Neuronal stem cell (in vitro differentiated cells): Measurements from ENCODE around the gene DPAGT1.
"Not testable (repeated sequence)": the region's sequence is repeated elsewhere in the genome, so short reads cannot be mapped to it uniquely, and the experiment has no call there.

ENCODE experiments used
- DNase-seq: peaks from one replicate; pipeline ENCODE4 v3.0.0-alpha.2; 2013; ENCODE audit warnings: low spot score
- H2AFZ ChIP-seq: one replicate; pipeline ENCODE4 v1.6.1; 2013; ENCODE audit warnings: mild to moderate bottlenecking, low read length, inconsistent platforms
- H2AK5ac ChIP-seq: 2 replicates; pipeline ENCODE4 v1.6.1; 2013; ENCODE audit warnings: low read depth, mild to moderate bottlenecking, inconsistent platforms, low read length, moderate library complexity, mixed read lengths
- H2BK120ac ChIP-seq: 2 replicates; pipeline ENCODE4 v1.6.1; 2013; ENCODE audit warnings: low read depth, mild to moderate bottlenecking, inconsistent platforms, low read length, moderate library complexity, mixed read lengths
- H2BK12ac ChIP-seq: one replicate; pipeline ENCODE4 v1.6.1; 2013; ENCODE audit warnings: low read length, inconsistent platforms
- H2BK15ac ChIP-seq: 2 replicates; pipeline ENCODE4 v1.6.1; 2013; ENCODE audit warnings: mild to moderate bottlenecking, low read length, inconsistent platforms, mixed read lengths
- H2BK5ac ChIP-seq: one replicate; pipeline ENCODE4 v1.6.1; 2013; ENCODE audit warnings: inconsistent platforms, mild to moderate bottlenecking, low read length, moderate library complexity
- H3K14ac ChIP-seq: one replicate; pipeline ENCODE4 v1.6.1; 2013; ENCODE audit warnings: low read length, inconsistent platforms
- H3K18ac ChIP-seq: 2 replicates; pipeline ENCODE4 v1.6.1; 2013; ENCODE audit warnings: low read length, inconsistent platforms
- H3K23ac ChIP-seq: 2 replicates; pipeline ENCODE4 v1.6.1; 2013; ENCODE audit warnings: low read depth, mild to moderate bottlenecking, mixed read lengths, low read length, inconsistent platforms; ENCODE audit not compliant: poor library complexity
- H3K27ac ChIP-seq: replicated peaks from 3 replicates; pipeline ENCODE4 v1.5.1; 2013; ENCODE audit warnings: low read length, inconsistent platforms
- H3K27me3 ChIP-seq, 3 experiments: 2 replicates each; pipeline ENCODE4 v1.6.1; 2013; ENCODE audit warnings: low read length in 3 of 3, mild to moderate bottlenecking in 2 of 3, inconsistent platforms in 1 of 3, low read depth in 1 of 3, mixed read lengths in 1 of 3, moderate library complexity in 1 of 3; ENCODE audit not compliant: control insufficient read depth in 3 of 3, insufficient read depth in 3 of 3
- H3K36me3 ChIP-seq, 2 donors: replicated peaks in 1 of 2; 2 replicates each; pipeline ENCODE4 v1.6.1; 2013; ENCODE audit warnings: low read length in 2 of 2; ENCODE audit not compliant: control insufficient read depth in 2 of 2, insufficient read depth in 2 of 2
- H3K4ac ChIP-seq: 2 replicates; pipeline ENCODE4 v1.6.1; 2013; ENCODE audit warnings: inconsistent platforms, mild to moderate bottlenecking, low read length, moderate library complexity
- H3K4me1 ChIP-seq, 2 donors: 1 replicate in 1 of 2; 2 replicates in 1 of 2; pipeline ENCODE4 v1.6.1; 2013; ENCODE audit warnings: low read length in 2 of 2, low read depth in 1 of 2; ENCODE audit not compliant: control insufficient read depth in 2 of 2, insufficient read depth in 1 of 2
- H3K4me2 ChIP-seq: one replicate; pipeline ENCODE4 v1.6.1; 2013; ENCODE audit warnings: mild to moderate bottlenecking, low read length, inconsistent platforms; ENCODE audit not compliant: insufficient read depth, poor library complexity, severe bottlenecking
- H3K4me3 ChIP-seq, 2 donors: 2 replicates each; pipeline ENCODE4 v1.5.1; 2013; ENCODE audit warnings: low read length in 2 of 2, mild to moderate bottlenecking in 2 of 2, inconsistent platforms in 1 of 2, moderate library complexity in 1 of 2
- H3K79me1 ChIP-seq: one replicate; pipeline ENCODE4 v1.6.1; 2013; ENCODE audit warnings: low read depth, mild to moderate bottlenecking, inconsistent platforms, low read length, moderate library complexity
- H3K9ac ChIP-seq: one replicate; pipeline ENCODE4 v1.6.1; 2013; ENCODE audit warnings: mild to moderate bottlenecking, low read depth, low read length, inconsistent platforms; ENCODE audit not compliant: poor library complexity
- H3K9me3 ChIP-seq, 2 donors: replicated peaks in 1 of 2; 2 replicates each; pipeline versions ENCODE3 to v1.6.1; 2013; ENCODE audit warnings: low read length in 2 of 2, mild to moderate bottlenecking in 2 of 2, inconsistent platforms in 1 of 2, low read depth in 1 of 2, mixed read lengths in 1 of 2, moderate library complexity in 1 of 2; ENCODE audit not compliant: control insufficient read depth in 2 of 2, insufficient read depth in 1 of 2
- H4K8ac ChIP-seq: one replicate; pipeline ENCODE4 v1.6.1; 2013; ENCODE audit warnings: low read depth, mild to moderate bottlenecking, inconsistent platforms, low read length, moderate library complexity
- H4K91ac ChIP-seq: one replicate; pipeline ENCODE4 v1.6.1; 2013; ENCODE audit warnings: low read length, low read depth, mild to moderate bottlenecking, inconsistent platforms; ENCODE audit not compliant: poor library complexity
- WGBS, 2 donors: extraction: QIAGEN DNeasy Blood & Tissue Kit; methylation state at CpG; one replicate each; pipeline ENCODE4 v1.1.7; 2013; ENCODE audit warnings: missing lambda C conversion rate in 2 of 2, mixed read lengths in 1 of 2; ENCODE audit not compliant: insufficient read length in 2 of 2, insufficient replicate concordance in 1 of 2; ENCODE audit errors: extremely low coverage in 2 of 2; 5-methylcytosine and 5-hydroxymethylcytosine counted together

The DPAGT1 gene

DNA sequence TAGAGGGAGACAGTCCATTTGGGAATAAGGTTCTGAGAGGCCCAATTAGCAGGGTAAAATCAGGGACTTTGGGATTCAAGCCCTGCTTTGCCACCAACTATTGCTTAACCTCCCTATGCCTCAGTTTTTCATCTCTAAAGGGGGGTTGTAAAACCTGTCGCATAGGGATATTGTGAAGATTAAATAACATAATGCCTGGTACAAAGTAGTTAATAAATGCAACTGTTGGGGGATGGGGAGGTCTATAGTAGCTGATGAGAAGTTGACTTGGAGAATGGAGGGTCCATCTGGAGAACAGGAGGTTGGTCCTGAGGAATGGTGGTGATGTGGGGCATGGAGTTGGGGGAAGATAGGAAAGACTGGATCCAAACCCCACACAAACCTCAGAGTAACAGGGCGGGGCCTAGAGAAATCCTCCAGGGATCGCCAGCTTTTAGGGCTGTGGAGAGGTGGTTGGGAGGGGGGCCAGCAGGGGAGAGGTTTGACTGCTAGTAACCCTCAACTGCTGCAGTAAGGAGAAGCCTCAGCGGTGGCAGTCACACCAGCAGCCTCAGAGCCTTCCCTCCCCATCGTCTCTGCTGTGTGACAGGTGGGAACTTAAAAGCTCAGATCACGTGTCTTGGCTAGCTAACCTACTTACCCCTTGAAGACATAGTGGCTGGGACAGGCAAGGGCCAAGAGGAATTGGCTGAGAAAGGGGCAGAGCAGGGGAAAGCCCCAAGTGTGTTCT is 46.1 kb upstream of the DPAGT1 start:
- no peak overlapping the region for H3K27ac ChIP-seq
- H2BK15ac ChIP-seq, result no peak overlapping the region
- H2AFZ ChIP-seq, result peak overlapping the region; percentile 96
- DNase-seq, result no peak
- no peaks in the 10 kb centered on the region for H3K9me3 ChIP-seq
- peaks cover 3 to 71% (median 44%) of the 10 kb centered on the region in 3 experiments for H3K27me3 ChIP-seq
- no peak overlapping the region for H2BK5ac ChIP-seq
- no CpG with 5 or more reads among the region's 6 CpGs for WGBS, 2 donors
- no peak overlapping the region for H3K14ac ChIP-seq
- H3K4ac ChIP-seq, result no peak overlapping the region
- H2BK12ac ChIP-seq, result no peak overlapping the region
- H3K4me3 ChIP-seq, result no peak overlapping the region
- no peak overlapping the region for H2BK120ac ChIP-seq
- H3K4me2 ChIP-seq, result no peak overlapping the region
- H2AK5ac ChIP-seq, result no peak overlapping the region
- peaks cover 3 to 12% of the 10 kb centered on the region in 2 donors for H3K4me1 ChIP-seq
- H3K23ac ChIP-seq, result no peak overlapping the region
- no peak overlapping the region for H4K91ac ChIP-seq
- H3K79me1 ChIP-seq, result no peaks in the 10 kb centered on the region
- H3K9ac ChIP-seq, result no peak overlapping the region
- H3K18ac ChIP-seq, result no peak overlapping the region
- H3K36me3 ChIP-seq, result no peaks in the 10 kb centered on the region
- H4K8ac ChIP-seq, result no peak overlapping the region

DNA sequence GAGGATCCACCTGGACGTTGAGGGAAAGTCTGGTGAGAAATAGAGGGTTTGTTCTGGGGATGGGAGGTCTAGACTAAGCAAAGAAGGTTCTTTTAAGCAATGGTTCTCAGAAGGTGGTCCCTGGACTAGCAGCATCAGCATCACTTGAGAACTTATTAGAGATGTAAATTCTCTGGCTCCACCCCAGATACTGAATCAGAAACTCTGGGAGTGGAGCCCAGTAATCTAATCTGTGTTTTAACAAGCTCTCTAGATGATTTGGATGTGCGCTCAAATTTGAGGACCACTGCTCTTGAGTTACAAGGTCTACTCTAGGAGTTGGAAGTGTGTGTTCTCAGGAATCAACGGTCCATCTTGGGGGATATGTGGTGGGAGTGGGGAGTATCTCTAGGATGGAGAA is 43.9 kb upstream of the DPAGT1 start:
- no peak overlapping the region for H2AK5ac ChIP-seq
- H2BK5ac ChIP-seq, result no peak overlapping the region
- H3K36me3 ChIP-seq, result no peaks in the 10 kb centered on the region
- H3K79me1 ChIP-seq, result no peaks in the 10 kb centered on the region
- H3K23ac ChIP-seq, result no peak overlapping the region
- no peak overlapping the region for H4K8ac ChIP-seq
- H3K9me3 ChIP-seq, result no peaks in the 10 kb centered on the region
- H2BK12ac ChIP-seq, result no peak overlapping the region
- H2BK15ac ChIP-seq, result no peak overlapping the region
- no peak overlapping the region for H4K91ac ChIP-seq
- H3K27ac ChIP-seq, result no peak overlapping the region
- no peak overlapping the region for H2BK120ac ChIP-seq
- no peak for DNase-seq
- H3K4me3 ChIP-seq, result no peak overlapping the region
- no CpG with 5 or more reads among the region's 3 CpGs for WGBS, 2 donors
- H2AFZ ChIP-seq, result peak overlapping the region; percentile 75
- H3K4me2 ChIP-seq, result no peak overlapping the region
- H3K9ac ChIP-seq, result no peak overlapping the region
- peaks cover 3 to 50% (median 29%) of the 10 kb centered on the region in 3 experiments for H3K27me3 ChIP-seq
- H3K4ac ChIP-seq, result no peak overlapping the region
- no peak overlapping the region for H3K18ac ChIP-seq
- no peak overlapping the region for H3K14ac ChIP-seq
- H3K4me1 ChIP-seq, result peaks cover 3 to 12% of the 10 kb centered on the region in 2 donors

DNA sequence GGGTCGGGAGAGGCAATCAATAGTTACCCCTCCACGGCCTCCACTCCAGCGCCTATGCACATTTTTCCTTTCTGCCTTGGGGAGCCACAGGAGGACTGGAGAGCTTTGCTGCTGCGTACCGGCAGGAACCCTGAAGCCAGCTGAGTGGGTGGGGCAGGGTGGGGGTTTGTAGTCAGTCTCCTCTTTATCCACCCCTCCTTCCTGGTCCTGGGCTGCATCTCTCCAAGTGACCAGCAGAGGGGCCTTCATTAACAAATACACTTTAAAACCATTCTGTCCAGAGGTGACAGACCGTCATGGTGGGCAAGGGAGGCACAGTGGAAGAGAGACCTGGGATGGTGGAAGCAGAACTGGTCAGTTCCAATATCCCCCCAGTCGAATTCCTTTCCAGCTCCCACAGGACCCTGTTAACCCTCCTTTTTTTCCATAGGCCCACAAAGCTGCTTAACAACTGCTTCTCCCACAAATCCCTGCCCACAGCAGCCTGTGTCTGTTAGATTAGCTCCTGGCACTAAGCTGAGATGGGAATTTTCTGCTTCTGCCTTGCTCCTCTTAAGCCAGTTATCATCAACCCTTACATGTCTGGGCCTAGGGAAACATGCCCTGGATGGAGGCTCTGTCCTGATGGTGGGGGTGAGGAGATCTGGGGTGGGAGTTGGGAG is 43.3 kb upstream of the DPAGT1 start:
- Histone ChIP-seq H2AFZ (peak overlapping the region; percentile 75), H3K4me1 (peaks cover 3 to 11% of the 10 kb centered on the region in 2 donors), H3K27ac (no peak overlapping the region), H3K4ac (no peak overlapping the region), H3K9me3 (no peaks in the 10 kb centered on the region), H2BK12ac (no peak overlapping the region), H3K4me2 (no peak overlapping the region), H2BK120ac (no peak overlapping the region), H4K8ac (no peak overlapping the region), H3K9ac (no peak overlapping the region), H4K91ac (no peak overlapping the region), H3K36me3 (no peaks in the 10 kb centered on the region), H2BK15ac (no peak overlapping the region), H3K18ac (no peak overlapping the region), H3K79me1 (no peaks in the 10 kb centered on the region), H3K4me3 (no peak overlapping the region), H3K23ac (no peak overlapping the region), H2AK5ac (no peak overlapping the region), H3K27me3 (peaks cover under 1 to 44% (median 24%) of the 10 kb centered on the region in 3 experiments), H2BK5ac (no peak overlapping the region), H3K14ac (no peak overlapping the region)
- no CpG with 5 or more reads among the region's 7 CpGs for WGBS, 2 donors
- DNase-seq, result peak; percentile 61

DNA sequence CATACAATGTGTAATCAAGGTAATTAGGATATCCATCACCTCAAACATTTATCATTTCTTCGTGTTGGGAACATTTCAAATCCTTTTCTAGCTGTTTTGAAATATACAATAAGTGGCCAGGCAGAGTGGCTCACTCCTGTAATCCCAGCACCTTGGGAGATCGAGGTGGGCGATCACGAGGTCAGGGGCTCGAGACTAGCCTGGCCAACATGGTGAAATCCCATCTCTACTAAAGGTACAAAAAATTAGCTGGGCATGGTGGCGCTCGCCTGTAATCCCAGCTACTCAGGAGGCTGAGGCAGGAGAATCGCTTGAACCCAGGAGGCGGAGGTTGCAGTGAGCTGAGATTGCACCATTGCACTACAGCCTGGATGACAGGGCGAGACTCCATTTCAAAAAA is 37.6 kb upstream of the DPAGT1 start:
- not testable (repeated sequence) for H3K23ac ChIP-seq, H3K18ac ChIP-seq, H3K79me1 ChIP-seq, H2BK5ac ChIP-seq, H4K91ac ChIP-seq, H2BK15ac ChIP-seq, H3K4me2 ChIP-seq, H3K4me3 ChIP-seq, H2AFZ ChIP-seq, H4K8ac ChIP-seq, DNase-seq, H2BK120ac ChIP-seq, H3K4ac ChIP-seq, H3K14ac ChIP-seq, H3K4me1 ChIP-seq, H2AK5ac ChIP-seq, H3K27me3 ChIP-seq, H3K9me3 ChIP-seq, H3K27ac ChIP-seq, H3K9ac ChIP-seq, H2BK12ac ChIP-seq, H3K36me3 ChIP-seq
- no CpG with 5 or more reads among the region's 10 CpGs for WGBS, 2 donors
